IPS-18c (cell line): Measurements from ENCODE around the gene ARMC2.
"Not testable (repeated sequence)": the region's sequence is repeated elsewhere in the genome, so short reads cannot be mapped to it uniquely, and the experiment has no call there.

Experiments used
- H3K4me3 ChIP-seq: 2 replicates; pipeline ENCODE4 v1.7.0; 2013; ENCODE audit warnings: low read depth, mild to moderate bottlenecking, low read length, moderate library complexity; ENCODE audit not compliant: insufficient read depth
- H3K9me3 ChIP-seq: one replicate; pipeline ENCODE4 v1.6.1; 2013; ENCODE audit warnings: mild to moderate bottlenecking, low read length, moderate library complexity; ENCODE audit not compliant: control insufficient read depth, insufficient read depth

The ARMC2 gene

DNA sequence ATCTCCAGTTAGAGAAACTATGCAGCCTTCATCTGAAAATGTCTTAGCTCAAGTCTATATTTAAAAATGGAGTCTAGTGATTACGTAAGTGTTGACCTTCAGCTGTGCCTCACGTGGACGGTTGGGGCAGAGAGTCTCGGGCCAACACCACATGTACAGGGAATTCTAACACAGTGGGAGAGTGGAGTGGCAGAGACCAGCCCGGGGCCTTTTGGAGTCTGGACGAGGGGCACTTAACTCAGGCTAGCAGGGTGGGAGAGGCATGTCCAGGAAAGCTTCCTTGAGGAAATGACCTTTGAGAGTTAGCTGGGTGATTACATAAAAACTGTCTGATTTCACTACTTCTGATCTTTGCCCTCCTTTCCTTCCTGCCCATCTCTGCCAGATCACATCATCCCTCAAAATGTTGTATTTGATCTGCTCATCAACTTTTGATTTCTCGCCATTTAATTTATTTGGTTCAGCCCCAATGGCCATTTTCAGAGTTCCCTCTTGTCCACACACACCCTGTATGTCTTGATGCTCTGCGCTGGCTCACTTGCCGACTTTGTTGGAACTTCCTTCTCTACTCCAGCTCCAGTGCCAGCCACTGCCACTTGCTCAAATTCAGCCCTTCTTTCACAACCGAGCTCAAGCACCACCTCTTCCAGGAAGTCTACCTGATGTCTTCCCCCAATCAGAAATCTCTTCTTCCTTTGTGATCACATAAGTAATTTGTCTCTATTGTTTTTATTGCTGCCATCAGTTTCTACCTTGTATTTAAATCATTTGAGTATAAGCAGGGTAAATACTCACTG, 2.6 kb downstream of the ARMC2 start:
- Histone ChIP-seq H3K4me3 (no peak overlapping the region), H3K9me3 (no peaks in the 10 kb centered on the region)

DNA sequence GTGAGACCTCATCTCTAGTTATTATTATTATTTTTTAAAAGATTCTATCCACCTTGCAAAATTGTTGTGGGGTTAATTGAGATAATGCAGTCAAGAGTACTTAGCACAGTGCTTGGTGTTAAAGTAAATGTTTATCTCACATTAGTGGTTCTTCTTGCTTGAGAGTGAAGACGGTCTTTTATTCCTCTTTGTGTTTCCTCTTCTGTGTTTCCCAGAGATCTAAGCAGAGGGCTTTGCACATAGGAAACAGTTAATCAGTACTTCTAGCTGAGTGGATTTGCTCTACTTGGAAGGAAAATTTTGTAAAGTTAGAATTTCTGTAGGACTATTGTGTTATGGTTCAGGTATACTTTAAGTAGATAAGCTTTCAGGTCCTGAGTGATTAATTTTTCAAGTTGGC, 3.5 kb downstream of the ARMC2 start:
- H3K9me3 ChIP-seq = no peaks in the 10 kb centered on the region
- no peak overlapping the region for H3K4me3 ChIP-seq

DNA sequence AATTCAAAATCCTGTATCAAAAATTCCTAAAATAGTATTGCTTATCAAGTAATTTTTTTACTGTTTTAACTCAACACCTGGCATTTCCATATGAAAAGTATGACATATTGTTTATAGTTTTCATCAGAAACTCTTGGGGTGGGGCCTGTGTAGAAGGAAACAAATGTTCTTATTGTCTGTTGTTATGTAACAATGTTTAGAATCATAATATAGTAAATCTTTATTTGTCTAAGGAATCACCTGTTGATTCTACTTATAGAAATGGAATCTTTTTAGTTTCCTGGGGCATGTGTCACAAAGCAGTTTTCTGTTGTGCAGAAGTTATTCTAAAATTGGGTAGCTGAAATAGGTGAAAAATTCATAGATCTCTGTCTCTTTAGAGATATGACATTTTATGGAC, 4.9 kb downstream of the ARMC2 start:
- no peaks in the 10 kb centered on the region for H3K9me3 ChIP-seq
- no peak overlapping the region for H3K4me3 ChIP-seq

DNA sequence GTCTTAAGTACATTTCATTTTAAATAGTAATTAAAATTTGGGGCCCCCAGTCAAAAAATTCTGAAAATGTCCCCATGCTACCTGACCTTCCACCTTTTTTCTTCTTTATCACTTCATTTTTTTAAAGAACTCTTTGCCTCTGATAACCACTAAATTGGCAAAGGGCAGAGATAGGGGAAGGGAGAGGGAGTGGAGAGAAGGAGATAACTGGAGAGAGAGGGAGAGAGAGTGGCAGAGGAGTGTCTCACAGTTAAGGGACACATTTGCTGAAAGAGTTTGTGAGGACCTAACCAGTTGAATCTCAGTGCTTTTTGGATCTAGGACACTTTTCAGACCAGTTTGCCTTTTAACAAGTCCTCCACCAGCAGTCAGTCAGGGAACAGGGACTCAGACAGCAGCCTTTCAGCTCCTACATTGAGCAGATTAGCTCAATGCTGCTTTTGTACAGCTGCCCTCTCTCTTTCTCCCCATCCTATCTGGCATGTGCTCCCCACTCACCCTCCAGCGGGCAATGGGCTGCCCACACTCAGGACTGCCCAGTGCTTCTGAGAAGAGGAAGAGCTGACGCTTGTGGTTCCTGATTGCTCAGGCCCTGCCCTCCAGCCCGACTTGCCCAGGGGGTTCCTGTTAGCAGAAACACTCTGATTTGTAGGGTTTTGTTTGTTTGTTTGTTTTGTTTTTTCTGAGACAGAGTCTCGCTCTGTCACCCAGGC, 14.4 kb downstream of the ARMC2 start:
- Histone ChIP-seq H3K4me3 (no peak overlapping the region), H3K9me3 (no peaks in the 10 kb centered on the region)

DNA sequence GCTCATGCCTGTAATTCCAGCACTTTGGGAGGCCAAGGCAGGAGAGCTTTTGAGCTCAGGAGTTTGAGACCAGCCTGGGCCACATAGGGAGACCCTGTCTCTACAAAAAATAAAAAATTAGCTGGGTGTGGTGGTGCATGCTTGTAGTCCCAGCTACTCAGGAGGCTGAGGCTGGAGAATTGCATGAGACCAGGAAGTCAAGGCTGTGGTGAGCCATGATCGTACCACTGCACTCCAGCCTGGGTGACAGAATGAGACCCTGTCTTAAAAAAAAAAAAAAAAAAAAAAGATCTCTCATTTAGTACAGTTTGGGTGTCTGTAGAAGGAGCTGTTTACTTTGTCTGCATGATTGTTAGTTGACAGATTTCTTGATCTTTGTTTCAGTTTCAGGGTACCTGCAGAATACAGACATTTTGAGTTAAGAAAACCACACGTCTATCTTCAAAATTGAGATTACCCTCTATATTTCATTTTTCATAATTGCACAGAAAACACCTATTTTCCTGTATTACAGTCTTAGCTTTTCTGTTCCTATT, 17.6 kb downstream of the ARMC2 start:
- not testable (repeated sequence) for H3K4me3 ChIP-seq, H3K9me3 ChIP-seq

DNA sequence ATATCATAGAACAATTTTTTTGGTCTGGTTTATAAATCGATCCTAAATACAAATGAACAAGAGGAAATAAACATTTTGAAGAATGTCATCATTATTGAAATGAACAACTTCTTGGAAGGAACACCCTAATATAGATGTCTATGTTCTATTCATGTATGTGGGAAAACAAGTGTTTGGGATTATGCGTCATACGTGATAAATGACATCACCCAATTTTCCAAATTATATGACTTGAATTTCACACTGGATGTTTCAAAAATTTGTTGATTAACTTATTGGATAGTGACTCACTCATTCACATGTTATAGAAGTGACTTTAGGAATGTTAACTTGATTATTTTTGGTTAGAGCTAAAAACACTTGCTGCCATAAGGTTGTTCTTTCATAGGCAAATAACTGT, 18.6 kb downstream of the ARMC2 start:
- no peaks in the 10 kb centered on the region for H3K9me3 ChIP-seq
- no peak overlapping the region for H3K4me3 ChIP-seq

DNA sequence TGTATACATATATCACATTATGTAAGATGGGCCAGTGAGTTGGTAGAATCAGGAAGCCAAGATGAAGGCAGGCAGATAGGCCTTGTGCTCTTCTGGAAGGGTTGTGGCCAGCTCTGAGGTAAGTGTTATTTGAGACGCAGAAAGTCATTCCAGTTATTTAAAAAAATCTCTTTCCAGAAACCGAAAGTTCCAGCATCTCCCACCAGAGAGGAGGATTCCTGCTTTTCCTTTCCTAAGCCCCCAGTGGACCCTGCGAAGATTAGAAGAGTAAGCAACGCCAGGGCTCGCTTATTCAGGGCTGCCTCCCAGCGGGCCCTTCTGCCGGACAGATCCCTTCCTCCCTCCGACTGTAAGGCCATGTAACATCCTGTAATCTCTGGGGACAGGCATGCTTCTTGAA, 20.4 kb downstream of the ARMC2 start:
- H3K4me3 ChIP-seq = no peak overlapping the region
- no peaks in the 10 kb centered on the region for H3K9me3 ChIP-seq

DNA sequence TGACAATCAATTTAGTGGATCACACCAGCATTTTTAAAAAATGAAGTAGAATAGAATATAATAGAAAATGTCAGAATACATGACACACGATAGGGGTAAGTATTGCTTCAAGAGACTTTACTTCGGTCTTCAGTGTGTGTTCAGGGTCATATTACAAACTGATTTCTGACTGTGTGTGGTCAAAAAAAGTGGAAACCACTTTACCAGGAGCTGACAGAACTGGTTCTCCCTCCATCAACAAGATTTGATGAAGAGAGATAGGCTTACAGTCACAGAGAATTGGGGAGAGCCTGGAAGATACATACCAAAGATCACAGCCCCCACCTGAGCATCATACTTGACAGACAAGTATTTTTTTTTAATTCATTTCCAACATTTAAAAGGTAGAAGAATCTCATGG, 21.7 kb downstream of the ARMC2 start:
- no peak overlapping the region for H3K4me3 ChIP-seq

DNA sequence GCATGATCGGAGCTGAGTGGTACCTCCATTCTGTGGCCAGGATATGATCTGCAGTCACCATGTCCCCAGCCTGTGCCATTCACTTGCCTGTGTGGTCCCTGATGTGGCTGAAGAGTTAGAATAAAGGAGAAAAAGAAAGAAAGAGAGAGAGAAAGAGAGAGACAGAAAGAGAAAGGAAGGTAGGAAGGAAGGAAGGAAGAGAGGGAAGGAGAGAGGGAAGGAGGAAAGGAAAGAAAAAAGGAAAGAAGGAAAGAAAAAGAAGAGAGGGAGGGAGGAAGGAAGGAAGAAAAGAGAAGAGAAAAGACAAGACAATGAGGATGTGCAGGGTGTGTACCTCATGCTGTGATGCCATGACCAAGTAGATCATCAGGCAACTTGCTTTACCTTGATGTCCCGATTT, 22.1 kb downstream of the ARMC2 start:
- H3K4me3 ChIP-seq = no peak overlapping the region
- no peaks in the 10 kb centered on the region for H3K9me3 ChIP-seq

More for the DNA sequence above, 21.7 kb downstream of the ARMC2 start:
- no peaks in the 10 kb centered on the region for H3K9me3 ChIP-seq

DNA sequence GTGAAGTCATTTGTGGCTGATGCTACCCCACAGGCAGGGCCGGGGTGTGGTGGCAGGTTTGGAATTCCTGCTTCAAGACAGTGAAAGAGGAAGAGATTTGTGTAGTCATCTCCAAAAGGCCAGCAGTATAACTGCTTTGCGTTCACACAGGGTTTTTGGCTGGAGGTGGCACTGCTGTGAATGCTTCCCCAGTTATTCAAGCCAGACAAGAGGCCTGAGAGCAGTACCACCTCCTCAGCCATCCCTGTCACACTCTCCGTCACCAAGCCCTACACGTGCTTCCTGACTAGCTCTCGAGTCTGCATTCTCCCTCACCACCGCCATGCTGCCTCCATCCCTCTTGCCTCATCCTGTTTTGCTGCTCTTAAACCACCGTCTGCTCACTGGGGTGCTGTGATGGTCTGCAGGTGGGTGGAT, 23.9 kb downstream of the ARMC2 start:
- H3K9me3 ChIP-seq = no peaks in the 10 kb centered on the region
- H3K4me3 ChIP-seq = no peak overlapping the region

DNA sequence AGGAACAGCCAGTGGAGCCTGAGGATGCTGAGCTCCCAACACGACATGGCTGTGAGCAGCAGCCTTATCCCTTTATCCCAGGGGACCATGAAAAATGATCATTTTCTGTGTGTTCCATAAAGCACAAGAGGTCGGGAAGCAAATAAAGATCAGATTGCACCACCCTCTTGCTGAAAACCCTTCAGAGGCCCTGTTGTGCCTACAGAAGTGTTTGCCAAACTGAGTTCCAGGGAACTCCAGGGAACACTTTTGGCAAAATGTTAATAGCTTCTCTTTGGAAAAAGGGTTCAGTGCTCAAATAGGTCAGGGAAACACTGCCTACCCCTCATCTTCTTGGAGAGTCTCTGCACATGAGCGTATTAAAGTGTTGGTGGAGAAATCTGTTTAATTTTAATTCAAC, 24.4 kb downstream of the ARMC2 start:
- Histone ChIP-seq H3K4me3 (no peak overlapping the region), H3K9me3 (no peaks in the 10 kb centered on the region)

DNA sequence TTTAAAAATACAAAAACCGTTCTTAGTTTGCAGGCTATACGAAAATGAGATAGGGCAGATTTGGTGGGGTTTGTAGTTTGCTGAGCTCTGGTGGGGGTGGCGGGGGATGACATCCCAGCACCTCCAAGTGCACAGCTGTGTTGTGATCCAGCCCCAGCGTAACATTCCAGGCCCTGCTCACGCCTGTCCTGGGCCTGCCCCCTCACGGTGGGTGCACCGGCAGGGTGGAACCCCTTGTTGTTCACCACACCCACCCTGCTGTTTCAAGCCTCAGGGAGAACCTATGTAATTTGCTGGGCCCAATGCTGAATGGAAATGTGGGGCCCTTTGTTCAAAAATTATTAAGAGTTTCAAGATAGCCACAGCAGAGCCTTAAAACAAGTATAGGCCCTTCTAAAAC, 25.0 kb downstream of the ARMC2 start:
- H3K4me3 ChIP-seq = no peak overlapping the region
- no peaks in the 10 kb centered on the region for H3K9me3 ChIP-seq

DNA sequence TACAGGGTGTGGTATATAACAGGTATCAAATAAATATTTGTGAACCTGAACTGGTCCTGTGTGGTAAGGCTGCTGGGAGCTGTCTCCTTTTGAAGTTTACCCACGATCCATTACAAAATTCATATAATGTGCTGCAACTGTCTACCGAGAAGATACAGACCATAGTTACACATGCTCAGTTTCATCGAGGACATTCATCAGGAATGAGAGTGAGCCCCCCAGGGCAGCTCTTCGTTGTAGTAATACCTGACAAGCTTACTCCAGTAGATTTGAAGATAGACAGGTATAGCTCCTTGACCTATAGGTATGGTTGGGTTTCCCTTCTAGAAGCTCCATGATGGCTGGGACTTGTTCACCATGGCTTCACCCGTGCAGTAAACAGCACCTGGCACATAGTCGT, 25.7 kb downstream of the ARMC2 start:
- Histone ChIP-seq H3K4me3 (no peak overlapping the region), H3K9me3 (no peaks in the 10 kb centered on the region)

DNA sequence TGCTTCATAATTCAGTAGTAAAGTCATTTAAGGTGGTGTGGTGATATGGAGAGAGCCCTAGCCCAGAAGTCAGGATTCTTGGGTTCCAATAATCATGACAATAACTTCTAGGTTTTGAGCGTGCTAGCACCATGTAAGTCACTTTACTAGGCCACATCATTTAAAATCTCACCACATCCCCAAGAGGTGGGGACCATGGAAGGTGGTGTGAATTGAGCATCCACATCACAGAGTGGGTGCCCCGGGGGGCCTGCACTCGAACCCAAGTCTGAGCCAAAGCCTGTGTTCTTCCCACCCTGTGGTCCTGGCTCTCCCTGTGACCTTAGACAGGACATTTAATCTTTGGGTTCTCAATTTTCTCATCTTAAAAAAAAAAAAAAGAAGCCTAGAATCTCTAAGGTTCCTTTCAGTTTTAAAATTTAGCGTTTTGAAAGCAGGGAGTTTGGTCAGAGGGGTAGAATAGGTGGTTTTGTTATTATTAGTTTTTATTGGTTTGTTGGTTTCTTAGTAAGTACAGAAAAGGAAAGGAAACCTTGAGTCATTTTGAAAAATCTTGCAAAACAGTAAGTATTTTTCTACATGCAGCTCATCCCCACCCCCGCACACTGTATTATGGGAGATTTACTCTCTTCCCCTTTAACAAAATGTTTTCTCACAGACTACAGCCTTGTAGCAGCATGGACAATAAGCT, 26.4 kb downstream of the ARMC2 start:
- no peak overlapping the region for H3K4me3 ChIP-seq
- no peaks in the 10 kb centered on the region for H3K9me3 ChIP-seq

DNA sequence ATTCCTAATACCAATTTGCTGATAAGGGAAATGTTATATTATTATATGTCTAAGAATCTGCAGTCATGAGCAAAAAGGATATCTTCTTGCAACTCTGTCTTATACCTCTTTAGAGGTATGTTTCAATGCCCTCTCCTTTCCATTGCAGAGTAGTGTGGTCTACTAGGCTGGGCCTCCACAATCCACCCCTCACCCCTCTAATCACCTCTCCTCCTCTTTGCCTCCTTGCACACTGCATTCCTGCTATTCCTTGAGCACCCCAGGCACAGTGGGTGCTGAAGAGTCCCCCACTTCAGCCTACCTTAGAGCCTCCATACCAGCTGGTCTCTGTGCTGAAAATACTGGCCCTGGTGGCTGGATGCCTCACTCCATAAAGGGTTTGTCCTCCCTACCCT, 26.9 kb downstream of the ARMC2 start:
- H3K4me3 ChIP-seq = no peak overlapping the region
- H3K9me3 ChIP-seq = no peaks in the 10 kb centered on the region

DNA sequence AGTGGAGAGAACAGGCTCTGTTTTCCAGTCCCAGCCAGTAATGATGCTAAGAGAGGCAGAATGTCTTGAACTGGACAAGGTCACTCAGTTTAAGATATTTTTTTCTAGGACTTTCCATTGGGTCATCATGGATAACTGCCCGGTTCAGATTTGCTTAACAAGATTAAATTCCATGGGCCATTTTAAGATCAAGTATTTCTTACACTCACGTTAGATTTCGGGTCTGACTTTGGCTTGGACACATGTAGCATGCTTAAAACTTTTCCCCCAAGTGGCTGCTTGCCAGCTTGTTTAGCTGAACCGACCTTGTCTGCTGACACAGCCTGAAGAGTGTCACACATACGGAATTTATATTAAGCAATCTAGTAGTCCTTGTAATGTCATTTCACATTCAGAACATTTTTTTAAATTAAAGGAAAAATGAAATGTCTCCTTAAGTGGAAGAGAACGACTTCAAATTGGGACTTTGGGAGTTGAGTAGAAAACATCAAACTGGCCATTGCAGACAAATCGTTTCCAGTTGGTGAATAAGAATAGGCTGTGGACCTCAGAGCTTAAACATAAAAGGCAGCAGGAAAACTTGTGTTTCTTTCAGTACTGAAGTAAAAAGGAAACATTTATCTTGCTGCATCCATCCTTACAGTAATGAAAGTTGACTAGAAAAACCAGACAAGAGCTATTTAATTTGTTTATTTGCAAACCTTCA, 29.0 kb downstream of the ARMC2 start:
- Histone ChIP-seq H3K4me3 (no peak overlapping the region), H3K9me3 (no peaks in the 10 kb centered on the region)

DNA sequence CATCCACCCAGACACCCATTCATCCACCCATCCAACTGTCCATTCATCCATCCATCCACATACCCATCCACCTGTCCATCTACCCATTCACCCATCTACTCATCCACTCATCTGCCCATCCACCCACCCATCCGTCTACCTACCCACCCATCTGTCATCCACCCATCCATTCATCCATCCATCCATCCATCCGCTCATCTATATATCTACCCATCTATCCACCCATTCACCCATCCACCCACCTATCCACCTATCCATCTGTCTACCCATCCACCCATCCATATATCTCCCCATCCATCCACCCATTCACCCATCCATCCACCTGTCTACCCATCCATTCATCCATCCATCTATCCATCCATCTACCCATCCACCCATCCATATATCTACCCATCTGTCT, 30.7 kb downstream of the ARMC2 start:
- H3K9me3 ChIP-seq = no peaks in the 10 kb centered on the region
- H3K4me3 ChIP-seq = no peak overlapping the region
